ENCODE results near the gene ADARB1.

DNA sequence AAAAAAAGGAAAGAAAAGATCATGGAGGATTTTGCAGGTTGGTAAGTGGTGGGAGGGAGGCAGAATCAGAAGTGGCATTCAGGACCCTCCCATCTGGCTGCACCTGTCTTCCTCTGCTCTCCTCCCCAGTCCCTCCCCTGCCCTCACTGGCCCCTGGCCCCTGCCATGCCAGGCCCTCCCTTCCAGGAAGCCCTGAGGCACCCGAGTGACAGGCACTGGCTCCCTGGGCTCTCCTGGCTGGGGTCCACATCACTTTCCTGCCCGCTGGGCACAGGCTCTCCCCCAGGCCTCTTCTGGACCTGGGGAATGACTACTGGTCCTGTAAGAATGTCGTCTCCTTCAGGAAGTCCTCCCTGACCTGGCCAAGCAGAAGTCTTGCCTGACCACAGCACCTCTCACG, 15.3 kb upstream of the ADARB1 start:
- TF ChIP-seq, protein P1, sequence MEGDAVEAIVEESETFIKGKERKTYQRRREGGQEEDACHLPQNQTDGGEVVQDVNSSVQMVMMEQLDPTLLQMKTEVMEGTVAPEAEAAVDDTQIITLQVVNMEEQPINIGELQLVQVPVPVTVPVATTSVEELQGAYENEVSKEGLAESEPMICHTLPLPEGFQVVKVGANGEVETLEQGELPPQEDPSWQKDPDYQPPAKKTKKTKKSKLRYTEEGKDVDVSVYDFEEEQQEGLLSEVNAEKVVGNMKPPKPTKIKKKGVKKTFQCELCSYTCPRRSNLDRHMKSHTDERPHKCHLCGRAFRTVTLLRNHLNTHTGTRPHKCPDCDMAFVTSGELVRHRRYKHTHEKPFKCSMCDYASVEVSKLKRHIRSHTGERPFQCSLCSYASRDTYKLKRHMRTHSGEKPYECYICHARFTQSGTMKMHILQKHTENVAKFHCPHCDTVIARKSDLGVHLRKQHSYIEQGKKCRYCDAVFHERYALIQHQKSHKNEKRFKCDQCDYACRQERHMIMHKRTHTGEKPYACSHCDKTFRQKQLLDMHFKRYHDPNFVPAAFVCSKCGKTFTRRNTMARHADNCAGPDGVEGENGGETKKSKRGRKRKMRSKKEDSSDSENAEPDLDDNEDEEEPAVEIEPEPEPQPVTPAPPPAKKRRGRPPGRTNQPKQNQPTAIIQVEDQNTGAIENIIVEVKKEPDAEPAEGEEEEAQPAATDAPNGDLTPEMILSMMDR (IDR thresholded peaks at IDR 0.05; ENCODE audit: insufficient read depth, low read depth, low read length) = no peak
- TF ChIP-seq EZH2 (IDR thresholded peaks at IDR 0.05; ENCODE audit: insufficient read depth, low read length) = no peak

Measured in astrocyte (in vitro differentiated cells and primary cell).